Trophoblast cell (in vitro differentiated cells and primary cell): ENCODE data around the gene WDR90.

Experiments
- DNase-seq, 2 donors: peaks; one replicate each; pipeline ENCODE4 v3.0.0-alpha.2; 2016
- H2AFZ ChIP-seq: 2 replicates; pipeline ENCODE4 v1.6.1; 2013; ENCODE audit warnings: low read length, moderate library complexity, mild to moderate bottlenecking; ENCODE audit not compliant: insufficient read depth, poor library complexity
- H2AK5ac ChIP-seq: 2 replicates; pipeline ENCODE4 v1.6.1; 2013; ENCODE audit warnings: mild to moderate bottlenecking, low read length
- H2BK120ac ChIP-seq: 2 replicates; pipeline ENCODE4 v1.6.1; 2013; ENCODE audit warnings: low read length, mild to moderate bottlenecking, moderate library complexity; ENCODE audit not compliant: insufficient read depth, poor library complexity
- H2BK12ac ChIP-seq: 2 replicates; pipeline ENCODE4 v1.6.1; 2013; ENCODE audit warnings: mild to moderate bottlenecking, low read length, moderate library complexity
- H2BK5ac ChIP-seq: 2 replicates; pipeline ENCODE4 v1.6.1; 2013; ENCODE audit warnings: low read length, low read depth, moderate library complexity, mild to moderate bottlenecking; ENCODE audit not compliant: poor library complexity
- H3K14ac ChIP-seq: 2 replicates; pipeline ENCODE4 v1.6.1; 2013; ENCODE audit warnings: mild to moderate bottlenecking, low read length
- H3K18ac ChIP-seq: 2 replicates; pipeline ENCODE4 v1.6.1; 2013; ENCODE audit warnings: mild to moderate bottlenecking, low read length
- H3K23ac ChIP-seq: 2 replicates; pipeline ENCODE4 v1.6.1; 2013; ENCODE audit warnings: low read length
- H3K27ac ChIP-seq: 2 replicates; pipeline ENCODE4 v1.5.1; 2013; ENCODE audit warnings: low read depth, mild to moderate bottlenecking, inconsistent platforms, low read length, moderate library complexity
- H3K27me3 ChIP-seq: 2 replicates; pipeline ENCODE4 v1.6.1; 2013; ENCODE audit warnings: inconsistent platforms, mild to moderate bottlenecking, low read length, moderate library complexity; ENCODE audit not compliant: insufficient read depth
- H3K36me3 ChIP-seq, 2 experiments: 1 replicate in 1 of 2; 2 replicates in 1 of 2; pipeline ENCODE4 v1.6.1; 2013; ENCODE audit warnings: low read length in 2 of 2, mild to moderate bottlenecking in 2 of 2, moderate library complexity in 1 of 2; ENCODE audit not compliant: insufficient read depth in 2 of 2, control insufficient read depth in 1 of 2
- H3K4ac ChIP-seq: 2 replicates; pipeline ENCODE4 v1.6.1; 2013; ENCODE audit warnings: low read depth, mild to moderate bottlenecking, low read length, moderate library complexity
- H3K4me1 ChIP-seq, 2 experiments: 1 replicate in 1 of 2; 2 replicates in 1 of 2; pipeline ENCODE4 v1.6.1; 2013; ENCODE audit warnings: low read length in 2 of 2, mild to moderate bottlenecking in 2 of 2, moderate library complexity in 1 of 2; ENCODE audit not compliant: insufficient read depth in 2 of 2, control insufficient read depth in 1 of 2
- H3K4me2 ChIP-seq: 2 replicates; pipeline ENCODE4 v1.6.1; 2013; ENCODE audit warnings: inconsistent platforms, mild to moderate bottlenecking, low read length, moderate library complexity
- H3K4me3 ChIP-seq: 2 replicates; pipeline ENCODE4 v1.5.1; 2013; ENCODE audit warnings: mild to moderate bottlenecking, low read depth, low read length, inconsistent platforms
- H3K79me1 ChIP-seq: one replicate; pipeline ENCODE4 v1.6.1; 2013; ENCODE audit warnings: low read length
- H3K79me2 ChIP-seq: 2 replicates; pipeline ENCODE4 v1.6.1; 2013; ENCODE audit warnings: low read length, mild to moderate bottlenecking; ENCODE audit not compliant: control insufficient read depth, insufficient read depth, poor library complexity
- H3K9ac ChIP-seq: 2 replicates; pipeline ENCODE4 v1.6.1; 2013; ENCODE audit warnings: mild to moderate bottlenecking, low read length
- H3K9me3 ChIP-seq: 2 replicates; pipeline ENCODE4 v1.6.1; 2013; ENCODE audit warnings: low read depth, mild to moderate bottlenecking, control low read depth, inconsistent platforms, low read length; ENCODE audit not compliant: insufficient read depth
- H4K12ac ChIP-seq: 2 replicates; pipeline ENCODE4 v1.6.1; 2013; ENCODE audit warnings: low read depth, mild to moderate bottlenecking, low read length, moderate library complexity
- H4K8ac ChIP-seq: 2 replicates; pipeline ENCODE4 v1.6.1; 2013; ENCODE audit warnings: low read depth, mild to moderate bottlenecking, low read length, moderate library complexity
- H4K91ac ChIP-seq: one replicate; pipeline ENCODE4 v1.6.1; 2013; ENCODE audit warnings: low read depth, mild to moderate bottlenecking, low read length, moderate library complexity
- WGBS: extraction: QIAGEN DNeasy Blood & Tissue Kit; methylation state at CpG from one replicate; pipeline ENCODE4 v1.1.7; 2013; ENCODE audit warnings: missing lambda C conversion rate; ENCODE audit not compliant: insufficient read length, insufficient coverage; ENCODE audit errors: extremely low coverage; 5-methylcytosine and 5-hydroxymethylcytosine counted together

The WDR90 gene

DNA sequence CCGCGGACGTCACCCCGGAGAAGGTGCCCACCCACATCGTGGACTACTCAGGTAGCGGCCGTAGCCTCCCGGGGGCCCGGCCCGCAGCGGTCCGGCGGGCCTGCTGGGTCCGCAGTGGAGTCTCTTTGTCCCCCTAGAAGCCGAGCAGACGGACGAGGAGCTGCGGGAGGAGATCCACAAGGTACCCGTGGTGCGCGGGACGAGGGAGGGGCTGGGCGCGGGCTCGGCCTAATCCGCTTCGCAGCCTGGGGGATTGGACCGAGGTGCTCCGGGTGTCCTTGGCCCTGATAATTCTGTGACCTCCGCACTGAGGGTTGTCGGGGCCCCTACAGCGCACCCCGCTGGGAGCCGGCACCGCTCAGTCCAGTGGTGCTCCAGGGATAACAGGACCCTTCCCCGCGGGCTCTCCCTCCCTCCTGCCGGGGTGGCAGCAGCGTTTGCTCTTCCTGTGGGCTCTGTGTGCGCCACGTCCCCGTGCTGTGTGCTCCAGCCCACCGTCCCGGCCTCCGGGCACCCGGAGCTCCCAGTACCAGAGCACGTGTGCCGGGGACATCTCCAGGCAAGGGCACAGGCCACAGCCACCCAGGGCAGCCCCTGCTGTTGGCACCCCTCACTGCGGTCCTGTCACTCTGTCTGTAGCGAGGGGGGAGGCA is 19.5 kb downstream of the WDR90 start:
- Histone ChIP-seq H2BK12ac (no peak overlapping the region), H2AFZ (peak overlapping the region; percentile 61), H3K4me1 (peaks cover 7% of the 10 kb centered on the region in 2 experiments), H3K4ac (peak overlapping the region; percentile 97), H4K91ac (peak overlapping the region; percentile 93), H2BK5ac (peak overlapping the region; percentile 51), H3K4me2 (peak overlapping the region; percentile 67), H3K9me3 (no peaks in the 10 kb centered on the region), H3K36me3 (peaks cover 48% of the 10 kb centered on the region in 2 experiments), H2BK120ac (peak overlapping the region; percentile 87), H4K8ac (peak overlapping the region; percentile 87), H4K12ac (peak overlapping the region; percentile 85), H3K27ac (no peak overlapping the region), H3K27me3 (no peaks in the 10 kb centered on the region), H3K18ac (peak overlapping the region; percentile 77), H3K79me1 (peaks cover 5% of the 10 kb centered on the region), H3K14ac (peak overlapping the region; percentile 90), H3K79me2 (peaks cover 8% of the 10 kb centered on the region), H3K4me3 (peak overlapping the region; percentile 98), H2AK5ac (peak overlapping the region; percentile 91), H3K9ac (peak overlapping the region; percentile 90), H3K23ac (no peak overlapping the region)
- WGBS, result no CpG with 5 or more reads among the region's 50 CpGs
- peak in 1 of 2 donors; percentile 28 for DNase-seq

DNA sequence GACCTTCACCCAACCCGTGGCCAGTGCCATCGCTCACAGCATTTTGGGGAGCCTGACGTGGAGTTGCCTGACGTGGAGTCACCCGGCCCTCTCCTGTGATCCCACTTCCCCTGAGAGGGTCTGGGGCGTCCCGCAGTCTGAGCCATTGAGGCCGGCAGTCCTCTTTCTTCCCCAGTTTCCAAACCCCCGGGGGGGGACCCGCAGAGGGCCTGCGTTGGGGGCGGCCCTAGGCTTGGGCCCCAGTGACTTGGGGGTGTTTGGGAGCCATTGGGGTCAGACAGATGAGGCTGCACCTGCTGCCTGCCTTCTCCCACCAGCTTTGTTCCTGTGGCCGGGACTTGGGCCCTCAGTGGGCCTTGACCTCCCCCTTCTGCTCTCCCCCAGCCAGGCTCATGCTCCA is 20.5 kb downstream of the WDR90 start:
- no peak overlapping the region for H3K23ac ChIP-seq
- no peak overlapping the region for H3K4ac ChIP-seq
- H3K79me1 ChIP-seq, result peaks cover 5% of the 10 kb centered on the region
- H4K12ac ChIP-seq, result no peak overlapping the region
- no peak overlapping the region for H3K4me2 ChIP-seq
- H2AFZ ChIP-seq, result no peak overlapping the region
- no peak overlapping the region for H4K91ac ChIP-seq
- no peak overlapping the region for H3K18ac ChIP-seq
- no peak overlapping the region for H2AK5ac ChIP-seq
- H4K8ac ChIP-seq, result no peak overlapping the region
- no peak overlapping the region for H3K9ac ChIP-seq
- no peak overlapping the region for H2BK120ac ChIP-seq
- H3K14ac ChIP-seq, result no peak overlapping the region
- no peak overlapping the region for H2BK12ac ChIP-seq
- no peak for DNase-seq
- H3K4me1 ChIP-seq, result peaks cover 7% of the 10 kb centered on the region in 2 experiments
- H3K27ac ChIP-seq, result no peak overlapping the region
- peaks cover 54 to 56% of the 10 kb centered on the region in 2 experiments for H3K36me3 ChIP-seq
- H3K9me3 ChIP-seq, result no peaks in the 10 kb centered on the region
- no peaks in the 10 kb centered on the region for H3K27me3 ChIP-seq
- H3K79me2 ChIP-seq, result peaks cover 8% of the 10 kb centered on the region
- H3K4me3 ChIP-seq, result no peak overlapping the region
- no CpG with 5 or more reads among the region's 13 CpGs for WGBS
- no peak overlapping the region for H2BK5ac ChIP-seq

GRCh38 chr16:670485-671352 is 21.6 kb downstream of the WDR90 start:
- peaks cover 3% of the 10 kb centered on the region for H3K27me3 ChIP-seq
- H3K4me1 ChIP-seq, result peaks cover 13 to 15% of the 10 kb centered on the region in 2 experiments
- no peak overlapping the region for H4K91ac ChIP-seq
- H3K9ac ChIP-seq, result no peak overlapping the region
- H3K4ac ChIP-seq, result no peak overlapping the region
- H3K9me3 ChIP-seq, result no peaks in the 10 kb centered on the region
- H3K14ac ChIP-seq, result no peak overlapping the region
- H3K4me2 ChIP-seq, result no peak overlapping the region
- H3K79me2 ChIP-seq, result peaks cover 8% of the 10 kb centered on the region
- peaks cover 5% of the 10 kb centered on the region for H3K79me1 ChIP-seq
- no peak overlapping the region for H4K12ac ChIP-seq
- H2AFZ ChIP-seq, result no peak overlapping the region
- no peak overlapping the region for H2AK5ac ChIP-seq
- WGBS, result no CpG with 5 or more reads among the region's 52 CpGs
- H3K18ac ChIP-seq, result no peak overlapping the region
- H3K4me3 ChIP-seq, result no peak overlapping the region
- no peak overlapping the region for H2BK120ac ChIP-seq
- no peak overlapping the region for H4K8ac ChIP-seq
- no peak for DNase-seq
- no peak overlapping the region for H3K23ac ChIP-seq
- no peak overlapping the region for H2BK12ac ChIP-seq
- no peak overlapping the region for H2BK5ac ChIP-seq
- no peak overlapping the region for H3K27ac ChIP-seq
- peaks cover 54 to 56% of the 10 kb centered on the region in 2 experiments for H3K36me3 ChIP-seq

DNA sequence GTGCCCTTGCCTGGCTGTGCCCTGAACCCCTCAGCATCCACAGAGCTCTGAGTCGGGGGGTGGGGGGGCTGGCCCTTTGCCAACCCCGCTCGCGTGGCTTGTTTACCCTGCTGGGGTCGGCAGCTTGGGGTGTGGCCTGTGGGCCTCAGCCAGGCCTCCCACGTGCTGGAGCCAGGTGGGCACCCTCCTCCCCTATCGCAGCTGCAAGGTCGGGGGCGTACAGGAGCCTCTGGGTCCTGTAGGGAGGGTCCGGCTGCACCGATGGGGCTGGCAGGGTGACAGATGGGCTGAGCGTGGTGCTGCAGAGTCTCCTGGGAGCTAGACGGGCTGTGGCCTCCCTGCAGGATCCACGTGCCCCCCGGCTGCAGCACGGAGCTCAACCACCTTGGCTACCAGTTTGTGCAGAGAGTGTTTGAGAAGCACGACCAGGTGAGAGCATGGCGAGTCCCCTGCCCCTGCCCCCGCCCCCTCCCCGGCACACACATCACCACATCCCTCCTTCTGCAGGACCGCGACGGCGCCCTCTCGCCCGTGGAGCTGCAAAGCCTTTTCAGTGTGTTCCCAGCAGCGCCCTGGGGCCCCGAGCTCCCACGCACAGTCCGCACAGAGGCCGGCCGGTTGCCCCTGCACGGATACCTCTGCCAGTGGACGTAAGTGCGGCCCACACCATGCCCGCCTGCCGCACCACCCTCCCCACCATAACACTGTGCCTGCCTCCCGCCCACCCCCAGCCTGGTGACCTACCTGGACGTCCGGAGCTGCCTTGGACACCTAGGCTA is 22.4 kb downstream of the WDR90 start:
- Histone ChIP-seq H3K79me2 (peaks cover 8% of the 10 kb centered on the region), H3K79me1 (peaks cover 5% of the 10 kb centered on the region), H3K36me3 (peaks cover 54 to 56% of the 10 kb centered on the region in 2 experiments), H4K8ac (no peak overlapping the region), H3K27me3 (peaks cover 3% of the 10 kb centered on the region), H3K4me1 (peaks cover 13 to 15% of the 10 kb centered on the region in 2 experiments), H4K91ac (no peak overlapping the region), H3K9ac (no peak overlapping the region), H3K4me3 (no peak overlapping the region), H3K18ac (no peak overlapping the region), H2AFZ (no peak overlapping the region), H3K9me3 (peaks cover 2% of the 10 kb centered on the region), H2BK120ac (no peak overlapping the region), H2BK12ac (no peak overlapping the region), H4K12ac (no peak overlapping the region), H3K14ac (no peak overlapping the region), H2AK5ac (no peak overlapping the region), H3K27ac (no peak overlapping the region), H3K23ac (no peak overlapping the region), H3K4me2 (no peak overlapping the region), H2BK5ac (no peak overlapping the region), H3K4ac (no peak overlapping the region)
- no peak for DNase-seq
- no CpG with 5 or more reads among the region's 40 CpGs for WGBS
